Limb (tissue), 2 donors: Measurements from ENCODE around the gene FGGY.

ENCODE experiments used
- DNase-seq, 2 donors: peaks; one replicate each; pipeline ENCODE4 v3.0.0-alpha.2; 2016; ENCODE audit errors: extremely low spot score in 2 of 2

Gene FGGY

GRCh38 chr1:59315529-59316463 lies 18.9 kb downstream of the FGGY start:
- DNase-seq: no peak

- peak in 1 of 2 donors; percentile 20 for DNase-seq
Measured at GRCh38 chr1:59316497-59317128, 19.7 kb downstream of the FGGY start.

DNA sequence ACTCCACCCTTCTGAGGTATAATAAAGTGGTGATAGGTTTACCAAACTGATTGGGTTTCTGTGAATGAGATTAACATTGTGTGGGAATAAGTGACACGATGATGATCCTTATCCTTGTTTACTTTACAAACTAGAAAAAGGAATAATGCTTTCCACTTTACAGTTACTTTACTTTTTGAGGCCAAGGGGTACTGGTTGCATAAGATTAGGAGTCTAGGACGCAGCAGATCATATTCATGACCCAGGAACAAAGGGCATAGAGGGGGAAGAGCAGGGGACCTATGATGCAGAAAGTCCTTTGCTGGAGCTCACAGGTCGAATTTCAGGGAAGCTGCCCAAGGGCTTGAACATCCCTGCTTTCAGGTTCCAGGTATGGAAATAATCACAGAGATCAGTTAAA lies 20.4 kb downstream of the FGGY start:
- DNase-seq: no peak

DNA sequence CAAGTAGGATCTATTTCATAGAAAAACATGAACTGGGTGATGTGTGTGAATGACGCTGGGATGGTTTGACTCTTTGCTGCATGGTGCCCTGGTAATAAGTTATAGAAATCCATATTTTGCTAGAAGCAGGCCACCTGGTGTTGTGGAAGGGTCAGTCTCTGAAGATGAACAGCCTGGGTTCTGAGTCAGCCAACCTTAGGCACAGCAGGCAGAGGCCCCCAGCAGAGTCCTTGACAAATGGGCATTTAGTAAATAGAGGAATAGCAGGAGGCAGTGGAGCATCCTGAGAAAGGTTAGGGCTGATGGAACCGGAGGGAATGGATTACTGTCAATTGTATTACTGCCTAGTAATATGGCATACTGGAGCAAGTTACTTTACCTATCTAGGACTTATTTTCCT lies 20.9 kb downstream of the FGGY start:
- no peak for DNase-seq

DNA sequence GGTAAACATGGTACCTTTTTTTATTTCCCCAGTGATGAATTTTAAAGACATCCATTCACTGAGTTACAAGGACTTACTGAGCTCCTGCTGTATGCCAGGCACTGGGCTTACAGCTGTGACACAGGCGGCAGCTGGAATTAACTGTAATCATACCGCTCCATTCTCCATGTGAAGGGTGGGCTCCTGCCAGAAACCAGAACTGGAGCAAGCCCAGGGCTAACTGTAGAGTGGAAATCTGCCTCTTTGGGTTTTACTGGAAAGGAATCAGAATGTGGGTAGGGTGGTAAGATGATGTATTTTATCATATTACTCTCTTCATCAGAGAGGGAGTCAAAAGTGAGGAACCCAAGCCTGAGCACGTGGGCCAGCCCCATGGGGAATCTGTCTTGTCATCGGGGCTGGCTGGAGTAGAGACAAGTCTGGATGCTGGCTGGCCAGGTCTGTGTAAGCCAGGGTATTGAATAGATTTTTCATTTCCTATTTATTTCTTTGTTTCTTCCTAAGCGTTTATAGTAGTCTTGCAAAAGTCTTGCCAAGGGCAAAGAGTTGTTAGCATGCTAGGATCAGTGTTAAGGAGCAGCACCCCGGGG lies 21.5 kb downstream of the FGGY start:
- DNase-seq: peak in 1 of 2 donors; percentile 28

- DNase-seq: no peak
Measured at GRCh38 chr1:59322394-59322793, 25.5 kb downstream of the FGGY start.

DNA sequence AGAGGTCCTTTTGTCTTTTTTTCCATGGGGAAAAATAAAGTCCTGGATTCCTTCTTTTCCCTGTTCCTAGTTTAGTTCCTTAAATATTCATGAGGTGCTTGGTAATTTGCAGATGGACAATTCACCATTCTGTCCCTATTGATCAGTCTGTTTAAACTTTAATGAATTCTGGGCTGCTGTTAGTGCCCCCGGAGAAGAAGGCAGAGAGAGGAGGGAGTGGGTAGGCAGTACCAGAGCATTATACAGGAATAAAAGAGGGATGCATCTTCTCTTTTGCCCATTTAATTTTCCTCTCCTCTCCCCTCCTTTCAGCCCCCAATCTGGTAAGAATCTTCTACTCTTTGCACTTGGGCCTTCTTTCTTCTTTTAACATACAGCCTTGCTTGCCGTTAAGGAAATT lies 25.9 kb downstream of the FGGY start:
- no peak for DNase-seq

DNA sequence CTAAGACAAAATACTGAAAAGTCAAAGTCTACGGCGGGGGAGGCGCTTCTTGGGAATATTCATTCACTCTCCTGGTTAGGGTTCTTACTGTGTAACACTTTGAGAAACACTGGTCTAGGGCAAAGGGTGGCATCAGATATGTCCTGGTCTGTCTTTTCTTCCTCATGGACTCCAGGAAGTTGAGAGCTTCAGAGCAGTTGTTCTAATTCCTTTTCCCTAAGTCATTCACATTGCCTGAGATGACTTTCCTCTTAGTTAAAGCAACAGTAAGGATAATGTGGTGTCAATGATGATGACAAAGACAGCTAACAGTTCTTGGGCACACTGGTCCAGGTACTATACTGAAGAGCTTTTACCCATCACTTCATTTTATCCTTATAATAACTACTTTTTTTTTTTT lies 27.0 kb downstream of the FGGY start:
- no peak for DNase-seq

DNA sequence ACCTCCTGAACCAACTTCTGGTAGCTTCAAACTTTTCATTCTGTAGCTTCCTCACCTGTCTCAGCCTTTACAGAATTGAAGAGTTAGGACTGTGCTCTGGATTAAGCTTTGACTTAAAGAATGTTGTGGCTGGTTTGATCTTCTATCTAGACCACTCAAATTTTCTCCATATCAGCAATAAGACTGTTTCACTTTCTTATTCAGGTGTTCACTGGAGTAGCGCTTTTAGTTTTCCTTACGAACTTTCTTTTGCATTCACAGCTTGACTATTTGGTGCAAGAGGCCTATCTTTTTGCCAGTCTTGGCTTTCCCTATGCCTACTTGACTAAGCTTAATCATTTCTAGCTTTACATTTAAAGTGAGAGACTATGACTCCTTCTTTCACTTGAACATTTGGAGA lies 31.5 kb downstream of the FGGY start:
- DNase-seq: no peak

DNA sequence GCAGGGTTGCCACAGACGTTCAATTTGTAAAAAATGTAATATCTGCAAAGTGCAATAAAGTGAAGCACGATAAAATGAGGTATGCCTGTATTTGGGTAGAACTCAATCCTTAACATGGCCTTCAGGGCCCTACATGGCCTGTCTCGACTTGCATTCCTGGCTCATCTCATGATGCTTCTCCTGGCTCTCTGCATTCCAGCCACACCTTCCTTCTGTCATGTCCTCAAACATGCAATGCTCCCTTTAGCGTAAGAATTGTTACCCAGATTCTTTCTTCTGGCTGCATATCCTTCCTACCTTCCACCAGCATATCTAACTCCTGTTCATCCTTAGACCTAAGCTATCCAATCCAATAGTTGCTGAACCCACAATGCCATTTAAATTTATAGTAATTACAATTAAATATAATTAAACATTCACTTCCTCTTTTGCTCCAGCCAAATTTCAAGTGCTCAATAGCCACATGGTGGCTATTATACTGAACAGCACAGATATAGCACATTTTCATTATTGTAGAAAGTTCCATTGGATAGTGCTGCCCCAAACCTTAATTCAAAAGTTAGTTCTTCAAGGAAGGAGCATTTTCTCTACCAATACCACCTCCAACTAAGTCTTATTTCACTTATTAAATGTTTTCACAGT lies 32.6 kb downstream of the FGGY start:
- no peak for DNase-seq

DNA sequence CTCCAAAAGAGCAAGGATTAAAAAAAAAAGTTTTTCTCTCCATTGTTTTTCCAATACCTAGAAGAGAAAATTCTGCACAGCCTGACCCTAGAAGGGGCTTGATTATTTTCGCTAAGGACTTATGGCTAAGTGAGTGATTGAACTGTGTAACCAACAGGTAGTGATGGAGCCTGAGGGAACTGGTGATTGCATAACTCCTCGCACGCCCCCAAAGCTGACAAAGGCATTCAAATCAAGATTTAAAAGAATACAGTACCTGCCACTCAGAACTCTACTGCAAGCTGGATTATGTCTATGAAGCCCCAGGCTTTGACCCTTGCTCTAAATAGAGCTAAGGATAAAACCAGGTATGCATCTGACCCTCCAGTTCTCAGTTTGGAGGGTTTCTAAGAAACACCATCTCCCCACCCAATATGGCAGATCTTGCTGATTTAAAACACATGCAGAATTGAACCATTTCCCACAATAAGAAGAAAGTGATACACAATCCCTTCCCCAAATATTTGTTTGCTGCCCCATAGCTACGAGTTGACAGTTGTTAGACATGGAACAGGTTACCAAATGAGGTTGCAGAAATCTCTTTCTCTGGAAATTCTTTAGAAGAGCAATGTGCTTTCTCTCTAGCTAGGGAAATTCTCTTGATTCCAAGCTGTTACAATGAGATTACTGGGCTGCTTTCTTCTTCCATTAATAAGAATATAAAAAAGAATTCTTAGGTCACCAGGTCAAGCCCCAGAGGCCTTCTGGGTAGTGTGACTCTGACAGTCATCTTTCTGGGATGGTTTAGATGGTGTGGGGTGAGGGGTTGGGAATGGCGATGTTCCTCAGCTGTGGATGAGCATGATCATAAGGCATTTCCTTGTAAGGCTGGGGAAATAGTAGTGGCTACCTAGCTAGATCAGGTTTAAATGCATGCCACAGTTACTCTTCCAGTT lies 35.1 kb downstream of the FGGY start:
- DNase-seq: no peak

GRCh38 chr1:59332983-59333382 lies 36.1 kb downstream of the FGGY start:
- no peak for DNase-seq

GRCh38 chr1:59333626-59334277 lies 36.9 kb downstream of the FGGY start:
- DNase-seq: no peak

DNA sequence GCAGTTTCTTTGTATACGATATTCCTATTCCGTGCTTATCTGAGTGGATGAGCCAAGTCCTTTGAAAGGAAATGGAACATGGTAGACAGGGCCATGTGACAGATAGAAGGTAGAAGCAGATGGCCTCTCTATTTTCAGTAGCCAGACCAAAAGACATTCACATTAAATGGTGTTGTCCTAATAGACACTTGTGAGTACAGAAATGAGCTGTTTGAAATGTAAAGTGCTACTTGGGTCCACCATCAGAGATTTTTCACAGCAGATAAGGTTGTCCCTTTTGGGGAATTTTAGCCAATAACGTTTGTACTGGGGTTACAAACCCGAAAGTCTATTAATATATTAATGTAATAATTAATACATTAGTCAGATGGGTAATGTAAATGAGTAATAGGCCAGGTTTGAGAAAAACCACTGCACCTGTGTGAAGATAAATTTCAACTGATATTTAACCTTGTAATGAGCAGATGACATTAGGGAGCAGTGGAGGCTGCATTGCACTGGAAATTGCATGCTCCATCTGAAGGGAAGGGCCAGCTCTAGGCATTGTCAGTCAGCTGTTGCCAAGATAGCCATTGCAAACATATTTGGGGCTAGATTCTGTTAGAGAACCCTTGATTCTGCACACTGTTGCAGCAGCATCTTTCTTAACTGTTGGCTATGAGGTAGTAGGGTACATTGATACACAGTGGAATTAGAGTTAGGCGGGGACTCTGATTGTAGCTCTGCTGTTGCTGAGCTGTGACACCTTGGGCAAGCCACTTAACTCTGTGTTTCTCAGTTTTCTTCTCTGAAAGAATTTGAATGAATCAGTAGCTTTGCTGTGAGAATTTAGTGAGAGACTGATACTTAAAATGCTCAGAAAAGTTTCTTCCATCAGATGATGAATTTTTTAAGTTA lies 43.8 kb downstream of the FGGY start:
- no peak for DNase-seq

GRCh38 chr1:59342801-59343575 lies 46.1 kb downstream of the FGGY start:
- no peak for DNase-seq

GRCh38 chr1:59343576-59343840 lies 46.6 kb downstream of the FGGY start:
- no peak for DNase-seq

DNA sequence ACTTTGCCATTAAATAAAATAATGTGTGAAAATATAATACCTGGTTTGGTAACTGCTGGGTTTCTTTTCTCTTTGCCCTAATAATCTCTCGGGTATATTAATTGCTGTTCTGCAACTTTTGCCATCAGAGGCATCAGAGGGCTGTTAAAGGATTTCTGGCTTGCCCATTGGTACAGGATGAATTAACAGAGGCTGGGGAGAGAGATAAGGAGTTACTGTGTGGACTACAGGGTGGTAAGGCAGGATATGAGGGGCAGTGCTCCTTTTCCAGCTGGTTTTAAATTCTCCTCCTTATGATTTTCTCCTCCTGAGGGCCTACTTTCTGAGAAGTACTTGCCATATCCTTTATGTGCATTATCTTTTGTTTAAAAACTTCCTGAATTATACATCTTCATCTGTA lies 48.3 kb downstream of the FGGY start:
- DNase-seq: no peak

DNA sequence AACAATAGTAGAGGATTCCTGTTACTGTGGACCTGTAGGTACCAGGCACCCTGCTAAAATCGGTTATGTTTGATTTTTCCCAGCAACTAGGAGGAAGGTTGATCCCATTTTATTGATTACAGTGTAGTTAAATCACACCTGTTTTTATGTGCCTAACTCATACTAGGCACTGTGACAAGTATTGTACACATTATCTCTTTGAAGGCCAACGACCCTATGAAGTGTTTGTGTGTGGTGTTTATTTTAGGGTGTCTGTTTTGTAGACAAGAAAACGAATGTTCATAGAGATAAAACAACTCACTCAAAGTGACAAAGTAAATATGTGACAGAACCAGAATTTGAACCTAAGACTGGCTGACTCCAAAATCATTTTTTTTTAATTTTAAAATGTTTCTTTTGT lies 49.5 kb downstream of the FGGY start:
- no peak for DNase-seq

DNA sequence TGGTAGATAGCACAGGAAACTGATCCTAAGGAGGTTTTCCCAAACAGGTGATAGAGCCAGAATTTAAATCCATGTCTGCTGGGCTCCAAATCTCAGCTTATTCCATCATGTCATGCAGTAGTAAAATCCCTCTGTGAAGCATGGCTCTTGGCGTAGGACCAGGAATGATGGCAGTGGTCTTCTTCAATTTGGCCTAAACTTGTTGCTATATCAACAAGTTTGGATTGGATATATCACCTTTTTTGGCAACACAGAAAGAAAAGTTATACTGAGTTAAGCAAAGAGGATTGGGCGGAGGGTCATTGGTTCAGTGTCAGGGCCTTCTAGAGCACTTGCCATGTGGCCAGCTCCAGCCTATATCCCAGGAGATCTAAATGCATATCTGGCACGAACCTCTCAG lies 52.2 kb downstream of the FGGY start:
- DNase-seq: no peak
